Measurements from ENCODE around the gene DPP9. TPM values are rescaled to one million over a fixed set of nuclear protein-coding genes. Genes with fewer than 3 reads are reported as not detected.
"Not testable (repeated sequence)": the region's sequence is repeated elsewhere in the genome, so short reads cannot be mapped to it uniquely, and the experiment has no call there.

Gene DPP9
- total RNA-seq, 1 experiment from 2014 or later = 34.8 TPM

DNA sequence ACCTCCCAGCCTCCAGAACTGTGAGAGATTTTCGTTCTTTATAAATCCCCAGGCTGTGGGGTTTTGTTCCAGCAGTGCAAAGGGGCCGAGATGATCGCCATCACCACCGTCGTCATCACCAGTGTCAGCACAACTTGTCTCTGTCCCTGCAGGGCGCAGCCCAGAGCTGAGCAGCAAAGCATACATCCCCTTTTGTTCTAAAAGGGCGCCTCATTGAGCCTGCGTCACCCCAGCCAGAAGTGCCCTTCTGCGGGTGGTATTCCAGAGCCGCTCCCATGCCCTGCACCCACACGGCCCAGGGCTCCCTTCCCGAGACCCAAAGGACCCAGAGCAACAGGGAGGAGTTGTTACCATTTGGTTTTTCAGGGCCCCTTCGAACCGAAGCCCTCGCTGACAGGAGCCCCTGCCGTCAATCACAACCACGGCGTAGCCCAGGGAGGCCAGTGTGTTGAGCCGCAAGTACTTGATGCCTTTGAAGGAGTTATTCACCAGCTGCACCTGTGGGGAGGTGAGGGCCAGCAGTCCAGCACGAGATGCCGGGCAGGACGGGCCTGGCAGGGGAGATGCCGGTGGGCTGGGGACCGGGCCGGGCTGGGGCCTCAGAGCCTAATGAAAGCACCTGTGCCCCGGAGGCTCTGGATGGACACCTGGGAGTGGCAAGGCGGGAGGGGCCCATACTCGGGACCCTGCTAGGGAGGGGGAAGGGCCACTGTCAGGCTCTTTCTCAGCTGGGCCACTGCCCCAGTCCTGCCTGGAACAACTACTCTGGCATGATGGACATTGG, 39.1 kb downstream of the DPP9 start:
- no peaks in the 10 kb centered on the region for H3K4me1 ChIP-seq (ENCODE audit: low read length)
- no peak overlapping the region for H2AFZ ChIP-seq (ENCODE audit: low read length)
- DNase-seq = no peak
- H3K27me3 ChIP-seq (ENCODE audit: low read length) = no peaks in the 10 kb centered on the region
- no peak overlapping the region for H3K4me3 ChIP-seq (ENCODE audit: low read length)
- H3K79me2 ChIP-seq (ENCODE audit: low read length) = no peaks in the 10 kb centered on the region
- H3K36me3 ChIP-seq (ENCODE audit: insufficient read depth, low read length) = peaks cover 5% of the 10 kb centered on the region; the same call in 1 of the 2 replicates
- no peaks in the 10 kb centered on the region for H3K9me2 ChIP-seq (replicated peaks; ENCODE audit: insufficient read depth, low read length)
- H3K9me3 ChIP-seq (ENCODE audit: low read length) = no peaks in the 10 kb centered on the region
- no peak overlapping the region for H3K9ac ChIP-seq (ENCODE audit: low read length)
- no peaks in the 10 kb centered on the region for H4K20me1 ChIP-seq (ENCODE audit: insufficient read depth, low read depth, low read length)
- H3K27ac ChIP-seq (ENCODE audit: low read length) = no peak overlapping the region
- H3K4me2 ChIP-seq (ENCODE audit: low read depth, low read length, poor library complexity, severe bottlenecking) = no peak overlapping the region

DNA sequence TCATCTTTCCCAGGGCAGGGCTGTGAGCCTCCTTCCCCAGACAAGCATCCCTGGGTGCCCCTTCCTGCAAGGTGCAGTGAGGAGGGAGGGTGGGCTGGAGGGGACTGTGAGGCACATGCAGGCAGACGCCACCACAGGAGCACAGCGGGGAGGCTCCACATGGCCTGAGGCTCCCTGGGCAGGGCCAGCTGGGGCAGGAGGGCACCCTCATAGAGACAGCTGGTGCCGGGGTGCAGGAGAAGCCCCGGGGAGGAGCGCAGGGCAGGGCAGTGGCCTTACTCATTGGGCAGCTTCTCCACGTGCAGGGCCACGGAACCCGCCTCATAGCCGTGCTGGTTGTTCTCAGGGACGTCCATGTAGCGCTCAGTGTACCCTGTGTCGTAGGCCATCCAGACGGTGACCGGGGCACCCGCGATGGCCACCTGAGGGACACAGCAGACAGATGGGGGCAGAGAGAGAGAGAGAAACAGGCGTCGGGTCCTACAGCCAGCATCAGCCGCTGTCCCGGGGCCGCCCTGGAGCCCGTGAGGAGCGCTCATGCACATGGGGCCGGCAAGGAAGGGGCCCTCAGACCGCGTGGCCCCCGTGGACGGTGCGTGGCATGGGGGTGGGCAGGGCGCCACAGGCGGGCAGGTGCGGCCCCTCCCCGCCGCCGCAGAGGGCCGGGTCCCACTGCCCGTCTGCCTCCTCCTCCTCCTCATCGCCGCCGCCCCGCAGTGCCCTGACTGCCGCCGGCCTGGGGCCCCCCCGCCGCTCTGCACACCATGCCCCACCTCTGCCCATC, 41.0 kb downstream of the DPP9 start:
- H3K9me2 ChIP-seq (replicated peaks; ENCODE audit: insufficient read depth, low read length) = no peaks in the 10 kb centered on the region
- no peaks in the 10 kb centered on the region for H4K20me1 ChIP-seq (ENCODE audit: insufficient read depth, low read depth, low read length)
- no peak overlapping the region for H3K4me2 ChIP-seq (ENCODE audit: low read depth, low read length, poor library complexity, severe bottlenecking)
- H3K4me3 ChIP-seq (ENCODE audit: low read length) = no peak overlapping the region
- H3K27me3 ChIP-seq (ENCODE audit: low read length) = no peaks in the 10 kb centered on the region
- no peak overlapping the region for H2AFZ ChIP-seq (ENCODE audit: low read length)
- 0 out of 2 replicates have a peak, but pooled peaks cover 2% of the 10 kb centered on the region for H3K36me3 ChIP-seq (ENCODE audit: insufficient read depth, low read length)
- no peak overlapping the region for H3K27ac ChIP-seq (ENCODE audit: low read length)
- H3K9ac ChIP-seq (ENCODE audit: low read length) = no peak overlapping the region
- no peak for DNase-seq
- H3K9me3 ChIP-seq (ENCODE audit: low read length) = no peaks in the 10 kb centered on the region
- no peaks in the 10 kb centered on the region for H3K4me1 ChIP-seq (ENCODE audit: low read length)
- no peaks in the 10 kb centered on the region for H3K79me2 ChIP-seq (ENCODE audit: low read length)

DNA sequence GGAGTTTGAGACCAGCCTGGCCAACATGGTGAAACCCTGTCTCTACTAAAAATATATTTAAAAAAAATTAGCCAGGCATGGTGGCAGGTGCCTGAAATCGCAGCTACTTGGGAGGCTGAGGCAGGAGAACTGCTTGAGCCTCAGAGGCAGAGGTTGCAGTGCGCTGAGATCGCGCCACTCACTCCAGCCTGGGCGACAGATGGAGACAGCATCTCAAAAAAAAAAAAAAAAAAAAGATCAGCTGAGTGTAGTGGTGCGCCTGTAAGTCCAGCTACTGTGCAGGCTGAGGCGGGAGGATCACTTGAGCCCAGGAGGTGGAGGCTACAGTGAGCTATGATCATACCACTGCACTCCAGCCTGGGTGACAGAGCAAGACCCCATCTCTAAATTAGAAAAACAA, 43.6 kb downstream of the DPP9 start:
- H3K9ac ChIP-seq (ENCODE audit: low read length); DNase-seq; H3K27ac ChIP-seq (ENCODE audit: low read length); H4K20me1 ChIP-seq (ENCODE audit: insufficient read depth, low read depth, low read length); H3K4me2 ChIP-seq (ENCODE audit: low read depth, low read length, poor library complexity, severe bottlenecking); H3K9me3 ChIP-seq (ENCODE audit: low read length); H3K79me2 ChIP-seq (ENCODE audit: low read length); H3K36me3 ChIP-seq (ENCODE audit: insufficient read depth, low read length); H3K4me1 ChIP-seq (ENCODE audit: low read length); H3K9me2 ChIP-seq (replicated peaks; ENCODE audit: insufficient read depth, low read length); H3K27me3 ChIP-seq (ENCODE audit: low read length); H2AFZ ChIP-seq (ENCODE audit: low read length); H3K4me3 ChIP-seq (ENCODE audit: low read length): not testable (repeated sequence)

DNA sequence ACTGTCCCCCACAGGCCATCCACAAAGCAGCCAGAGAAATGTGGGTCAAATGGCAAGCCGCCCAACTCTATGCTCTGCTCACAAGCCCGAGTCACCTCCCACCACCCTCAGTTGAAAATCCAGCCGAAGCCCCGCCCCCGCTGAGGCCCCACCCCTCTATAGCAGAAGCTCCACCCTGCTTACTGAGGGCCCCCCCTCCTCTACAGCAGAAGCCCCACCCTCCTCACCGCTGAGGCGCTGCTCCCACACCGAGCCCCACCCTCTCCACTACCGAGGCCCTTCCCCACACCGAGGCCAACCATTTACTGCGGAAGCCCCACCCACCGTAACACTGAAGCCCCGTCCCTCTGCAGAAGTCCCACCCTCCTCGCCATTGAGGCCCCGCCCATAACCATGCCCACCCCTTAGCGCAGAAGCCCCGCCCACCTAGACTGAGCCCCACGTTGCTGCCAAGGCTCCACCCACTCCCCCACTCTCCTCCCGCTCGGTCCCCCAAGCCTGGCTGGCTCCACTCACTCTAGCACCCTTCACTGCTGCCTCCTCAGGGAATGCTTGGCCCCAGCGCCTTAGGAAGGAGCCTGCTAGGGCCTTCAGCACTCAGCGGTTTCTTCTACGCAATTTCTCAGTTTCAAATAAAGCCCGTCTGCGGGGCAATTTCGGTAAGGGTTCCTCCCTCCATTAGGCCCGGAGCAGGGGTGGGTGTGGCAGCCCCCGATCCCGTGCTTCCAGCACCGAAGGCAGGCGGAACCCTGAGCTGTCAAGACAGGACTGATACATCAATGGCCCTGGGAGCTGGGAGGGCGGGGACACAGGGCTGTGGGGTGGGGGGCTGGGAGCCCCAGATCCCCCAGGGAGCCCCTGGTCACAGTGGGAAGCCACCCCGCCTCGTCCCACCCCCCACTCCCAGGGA, 44.5 kb downstream of the DPP9 start:
- H3K9ac ChIP-seq (ENCODE audit: low read length) = no peak overlapping the region
- H3K4me2 ChIP-seq (ENCODE audit: low read depth, low read length, poor library complexity, severe bottlenecking) = no peak overlapping the region
- H4K20me1 ChIP-seq (ENCODE audit: insufficient read depth, low read depth, low read length) = no peaks in the 10 kb centered on the region
- no peaks in the 10 kb centered on the region for H3K27me3 ChIP-seq (ENCODE audit: low read length)
- H3K27ac ChIP-seq (ENCODE audit: low read length) = no peak overlapping the region
- 0 out of 2 replicates have a peak, but pooled peaks cover 2% of the 10 kb centered on the region for H3K36me3 ChIP-seq (ENCODE audit: insufficient read depth, low read length)
- H3K9me2 ChIP-seq (replicated peaks; ENCODE audit: insufficient read depth, low read length) = no peaks in the 10 kb centered on the region
- no peak overlapping the region for H3K4me3 ChIP-seq (ENCODE audit: low read length)
- peak; percentile 82 for DNase-seq
- no peaks in the 10 kb centered on the region for H3K79me2 ChIP-seq (ENCODE audit: low read length)
- H3K4me1 ChIP-seq (ENCODE audit: low read length) = no peaks in the 10 kb centered on the region
- no peaks in the 10 kb centered on the region for H3K9me3 ChIP-seq (ENCODE audit: low read length)
- H2AFZ ChIP-seq (ENCODE audit: low read length) = no peak overlapping the region

DNA sequence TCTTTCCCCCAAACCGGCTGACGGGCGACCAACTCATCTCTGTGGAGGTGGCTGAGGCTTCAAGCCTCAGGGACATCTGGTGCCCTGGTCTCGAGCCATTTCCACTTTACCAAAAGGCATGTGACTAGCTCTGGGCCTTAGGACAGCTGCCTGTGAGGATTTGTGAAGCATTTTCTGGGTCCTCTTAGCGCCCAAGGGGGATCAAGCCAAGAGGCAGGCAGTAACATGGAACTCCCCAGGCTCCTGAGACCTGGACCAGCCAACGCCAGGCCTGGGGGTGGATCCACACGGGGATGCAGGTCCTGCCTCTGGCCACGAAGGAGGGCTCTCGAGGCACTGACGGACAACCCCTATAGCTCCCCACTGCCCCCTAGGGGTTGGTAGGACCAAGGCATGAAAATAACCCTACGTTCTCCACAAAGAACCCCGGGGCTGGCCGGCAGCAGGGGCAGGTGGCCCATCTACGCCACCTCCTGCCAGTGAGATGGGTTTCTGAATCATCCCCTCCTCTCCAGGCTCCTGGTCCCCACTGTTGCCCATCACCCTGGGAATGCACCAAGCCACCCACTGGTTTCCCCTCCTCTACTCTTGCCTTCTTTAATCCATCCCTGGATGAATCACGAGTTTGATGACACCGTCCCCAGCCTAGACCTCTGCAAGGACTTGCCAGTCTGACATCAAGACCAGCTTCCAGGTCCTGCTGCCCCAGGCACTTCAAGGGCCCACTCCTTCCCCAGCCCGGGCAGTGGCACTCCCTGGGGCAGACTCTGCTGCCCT, 46.5 kb downstream of the DPP9 start:
- no peaks in the 10 kb centered on the region for H4K20me1 ChIP-seq (ENCODE audit: insufficient read depth, low read depth, low read length)
- no peak overlapping the region for H3K27ac ChIP-seq (ENCODE audit: low read length)
- H3K9ac ChIP-seq (ENCODE audit: low read length) = no peak overlapping the region
- H3K4me3 ChIP-seq (ENCODE audit: low read length) = no peak overlapping the region
- H3K4me1 ChIP-seq (ENCODE audit: low read length) = no peaks in the 10 kb centered on the region
- no peak overlapping the region for H2AFZ ChIP-seq (ENCODE audit: low read length)
- no peaks in the 10 kb centered on the region for H3K9me3 ChIP-seq (ENCODE audit: low read length)
- peak; percentile 84 for DNase-seq
- no peaks in the 10 kb centered on the region for H3K79me2 ChIP-seq (ENCODE audit: low read length)
- H3K9me2 ChIP-seq (replicated peaks; ENCODE audit: insufficient read depth, low read length) = no peaks in the 10 kb centered on the region
- 0 out of 2 replicates have a peak, but pooled peaks cover 2% of the 10 kb centered on the region for H3K36me3 ChIP-seq (ENCODE audit: insufficient read depth, low read length)
- H3K4me2 ChIP-seq (ENCODE audit: low read depth, low read length, poor library complexity, severe bottlenecking) = no peak overlapping the region
- no peaks in the 10 kb centered on the region for H3K27me3 ChIP-seq (ENCODE audit: low read length)

DNA sequence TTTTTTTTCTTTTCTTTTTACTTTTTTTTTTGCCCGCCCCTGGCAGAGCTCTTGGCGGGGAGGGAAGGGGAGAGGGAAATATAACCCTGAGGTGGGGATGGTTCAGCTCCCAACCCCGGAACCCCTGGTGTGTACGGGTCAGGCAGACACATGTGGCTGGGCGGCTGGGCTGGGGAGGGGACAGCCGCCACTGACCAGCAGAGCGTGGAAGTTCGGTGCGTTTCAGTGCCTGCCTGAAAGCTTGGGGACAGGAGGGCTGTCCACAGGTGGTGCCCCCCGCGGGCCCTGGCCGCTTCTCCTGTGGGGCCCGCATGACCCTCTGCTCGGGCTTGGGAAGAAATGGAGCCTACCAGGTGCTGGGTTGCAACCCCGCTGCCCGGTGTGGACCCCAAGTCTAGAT, 48.3 kb downstream of the DPP9 start:
- Histone ChIP-seq H3K4me2 (ENCODE audit: low read depth, low read length, poor library complexity, severe bottlenecking) (no peak overlapping the region), H2AFZ (ENCODE audit: low read length) (no peak overlapping the region), H3K9ac (ENCODE audit: low read length) (no peak overlapping the region), H3K9me2 (replicated peaks; ENCODE audit: insufficient read depth, low read length) (no peaks in the 10 kb centered on the region), H3K4me3 (ENCODE audit: low read length) (no peak overlapping the region), H3K27ac (ENCODE audit: low read length) (no peak overlapping the region), H3K4me1 (ENCODE audit: low read length) (no peaks in the 10 kb centered on the region), H3K9me3 (ENCODE audit: low read length) (no peaks in the 10 kb centered on the region), H4K20me1 (ENCODE audit: insufficient read depth, low read depth, low read length) (no peaks in the 10 kb centered on the region), H3K79me2 (ENCODE audit: low read length) (no peaks in the 10 kb centered on the region), H3K27me3 (ENCODE audit: low read length) (no peaks in the 10 kb centered on the region), H3K36me3 (ENCODE audit: insufficient read depth, low read length) (0 out of 2 replicates have a peak, but pooled peaks cover 2% of the 10 kb centered on the region)
- DNase-seq = no peak

DNA sequence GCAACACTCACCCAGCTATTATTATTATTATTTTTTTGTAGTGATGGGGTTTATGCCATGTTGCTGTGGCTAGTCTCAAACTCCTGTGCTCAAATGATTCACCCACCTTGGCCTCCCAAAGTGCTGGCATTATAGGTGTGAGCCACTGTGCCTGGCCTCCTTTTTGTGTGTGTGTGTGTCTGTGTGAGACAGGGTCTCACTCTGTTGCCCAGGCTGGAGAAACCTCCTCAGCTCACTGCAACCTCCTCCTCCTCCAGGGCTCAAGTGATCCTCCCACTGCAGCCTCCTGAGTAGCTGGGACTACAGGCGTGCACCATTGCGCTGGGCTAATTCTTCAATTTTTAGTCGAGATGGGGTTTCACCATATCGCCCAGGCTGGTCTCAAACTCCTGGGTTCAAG, 49.9 kb downstream of the DPP9 start:
- Histone ChIP-seq H3K4me3 (ENCODE audit: low read length) (no peak overlapping the region), H3K4me1 (ENCODE audit: low read length) (peaks cover 8% of the 10 kb centered on the region), H3K9me3 (ENCODE audit: low read length) (no peaks in the 10 kb centered on the region), H3K4me2 (ENCODE audit: low read depth, low read length, poor library complexity, severe bottlenecking) (no peak overlapping the region), H3K9me2 (replicated peaks; ENCODE audit: insufficient read depth, low read length) (no peaks in the 10 kb centered on the region), H3K36me3 (ENCODE audit: insufficient read depth, low read length) (no peaks in the 10 kb centered on the region), H4K20me1 (ENCODE audit: insufficient read depth, low read depth, low read length) (no peaks in the 10 kb centered on the region), H3K27ac (ENCODE audit: low read length) (no peak overlapping the region), H2AFZ (ENCODE audit: low read length) (no peak overlapping the region), H3K9ac (ENCODE audit: low read length) (no peak overlapping the region), H3K27me3 (ENCODE audit: low read length) (no peaks in the 10 kb centered on the region), H3K79me2 (ENCODE audit: low read length) (peaks cover 11% of the 10 kb centered on the region)
- DNase-seq = no peak
